G401 (cell line): Measurements from ENCODE around the gene CELF5. TPM values are rescaled to one million over a fixed set of nuclear protein-coding genes. Genes with fewer than 3 reads are reported as not detected.
"Not testable (repeated sequence)": the region's sequence is repeated elsewhere in the genome, so short reads cannot be mapped to it uniquely, and the experiment has no call there.

Experiments used
- DNase-seq: peaks from one replicate; pipeline ENCODE4 v3.0.0-alpha.2; 2015; ENCODE audit warnings: low spot score
- in situ Hi-C: cut with HindIII; loops from 2 replicates; pipeline ENCODE4 v1.10.0; 2016; ENCODE audit warnings: low sequenced_read_pairs, mixed read lengths
- total RNA-seq: library from RNA; depleted of rRNA; stranded (reverse); fragments of >200 nt; shearing (Covaris generic); gene quantifications from 2 replicates; pipeline ENCODE4 v1.2.3, GENCODE V29; 2014

CELF5 gene
- total RNA-seq, 1 experiment from 2014 or later, result 1.5 TPM

DNA sequence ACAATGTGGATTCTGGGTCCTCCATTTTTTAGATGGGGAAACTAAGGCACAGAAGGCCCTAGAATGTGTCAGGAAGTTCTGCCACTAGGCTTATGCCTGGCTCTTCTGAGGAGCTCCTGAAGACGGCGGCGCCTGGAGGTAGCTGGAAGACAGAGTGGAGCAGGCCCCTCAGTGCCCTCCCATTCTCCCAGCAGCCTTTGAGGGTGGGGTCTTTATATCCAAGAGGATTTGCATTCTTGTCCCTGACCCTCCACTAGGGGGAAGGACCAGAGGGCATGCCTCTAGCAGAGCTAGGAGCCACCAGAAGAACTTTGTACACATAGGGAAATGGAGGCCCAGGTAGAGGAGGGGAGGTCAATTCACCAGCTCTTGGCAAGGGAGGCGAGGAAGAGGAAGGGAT is 9.4 kb downstream of the CELF5 start:
- in situ Hi-C loops, result no loop called here
- DNase-seq, result no peak

- no peak for DNase-seq
- in situ Hi-C loops, result no loop called here
Observed at GRCh38 chr19:3234800-3235199, 10.3 kb downstream of the CELF5 start.

GRCh38 chr19:3235604-3236003 is 11.1 kb downstream of the CELF5 start:
- in situ Hi-C loops, DNase-seq: not testable (repeated sequence)

GRCh38 chr19:3236272-3236671 is 11.8 kb downstream of the CELF5 start:
- DNase-seq, result no peak
- in situ Hi-C loops, result no loop called here

- in situ Hi-C loops, result no loop called here
- no peak for DNase-seq
Observed at GRCh38 chr19:3238066-3238561, 13.7 kb downstream of the CELF5 start.

DNA sequence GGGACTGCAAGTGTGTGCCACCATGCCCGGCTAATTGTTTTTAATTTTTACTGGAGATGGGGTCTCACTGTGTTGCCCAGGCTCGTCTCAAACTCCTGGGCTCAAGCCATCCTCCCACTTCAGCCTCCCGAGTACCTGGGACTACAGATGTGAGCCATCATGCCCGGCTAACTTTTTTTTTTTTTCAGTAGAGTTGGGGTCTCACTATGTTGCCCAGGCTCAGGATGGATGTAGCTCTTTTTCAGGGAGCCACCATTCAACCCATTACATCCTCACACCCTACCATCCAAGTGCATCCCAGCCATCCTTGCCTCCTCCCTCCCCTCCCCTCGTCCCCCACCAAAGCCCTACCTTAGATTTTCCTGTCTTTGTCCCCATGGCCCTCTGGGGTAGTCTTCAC is 14.9 kb downstream of the CELF5 start:
- in situ Hi-C loops, result no loop called here
- DNase-seq, result no peak

GRCh38 chr19:3243819-3244700 is 19.6 kb downstream of the CELF5 start:
- in situ Hi-C loops, result no loop called here
- peak; percentile 84 for DNase-seq

DNA sequence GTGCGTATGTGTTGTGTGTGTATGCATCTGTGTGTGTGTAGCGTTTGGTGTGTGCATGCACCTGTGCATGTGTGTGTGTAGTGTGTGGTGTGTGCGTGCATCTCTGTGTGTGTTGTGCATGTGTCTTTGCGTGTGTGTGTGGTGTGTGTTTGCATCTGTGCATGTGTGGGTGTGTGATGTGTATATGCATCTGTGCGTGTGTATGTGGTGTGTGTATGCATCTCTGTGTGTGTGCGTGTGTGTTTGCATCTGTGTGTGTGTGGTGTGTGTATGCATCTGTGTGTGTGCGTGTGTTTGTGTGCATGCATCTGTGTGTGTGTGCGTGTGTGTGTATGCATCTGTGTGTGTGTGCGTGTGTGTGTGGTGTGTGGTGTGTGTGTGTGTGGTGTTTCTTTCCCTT is 20.6 kb downstream of the CELF5 start:
- in situ Hi-C loops, result no loop called here
- DNase-seq, result no peak

- in situ Hi-C loops, result no loop called here
- no peak for DNase-seq
Observed at GRCh38 chr19:3248728-3249326, 24.4 kb downstream of the CELF5 start.

DNA sequence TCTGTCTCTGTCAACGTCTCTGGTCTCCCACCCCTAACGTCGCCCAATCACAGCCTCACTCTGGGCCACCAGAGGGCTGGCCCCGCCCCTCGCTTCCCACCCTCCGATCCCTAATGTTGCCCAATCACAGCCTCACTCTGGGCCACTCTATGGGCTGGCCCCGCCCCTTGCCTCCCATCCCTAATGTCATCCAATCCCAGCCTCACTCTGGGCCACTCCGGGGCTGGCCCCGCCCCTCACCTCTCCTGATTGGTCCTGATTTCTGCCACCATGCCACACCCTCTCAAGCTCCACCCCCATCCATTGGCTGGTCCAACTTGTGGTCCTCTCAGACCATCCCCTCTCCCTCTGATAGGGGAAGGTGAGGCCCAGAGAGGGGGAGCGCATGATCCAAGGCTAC is 24.9 kb downstream of the CELF5 start:
- in situ Hi-C loops, result no loop called here
- DNase-seq, result no peak

DNA sequence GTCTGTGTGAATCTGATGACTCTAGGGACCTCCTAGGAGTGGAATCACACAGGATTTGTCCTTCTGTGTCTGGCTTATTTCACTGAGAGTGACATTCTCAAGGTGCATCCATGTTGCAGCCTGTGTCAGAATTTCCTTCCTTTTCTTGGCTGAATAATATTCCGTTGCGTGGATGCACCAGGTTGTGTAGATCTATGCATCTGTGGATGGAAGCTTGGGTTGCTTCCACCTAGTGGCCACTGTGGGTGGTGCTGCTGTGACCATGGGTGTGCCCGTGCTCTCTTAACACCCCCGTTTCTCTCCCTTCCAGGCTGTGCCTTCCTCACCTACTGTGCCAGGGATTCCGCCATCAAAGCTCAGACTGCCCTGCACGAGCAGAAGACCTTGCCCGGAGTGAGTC is 26.2 kb downstream of the CELF5 start:
- in situ Hi-C loops, result no loop called here
- DNase-seq, result no peak

DNA sequence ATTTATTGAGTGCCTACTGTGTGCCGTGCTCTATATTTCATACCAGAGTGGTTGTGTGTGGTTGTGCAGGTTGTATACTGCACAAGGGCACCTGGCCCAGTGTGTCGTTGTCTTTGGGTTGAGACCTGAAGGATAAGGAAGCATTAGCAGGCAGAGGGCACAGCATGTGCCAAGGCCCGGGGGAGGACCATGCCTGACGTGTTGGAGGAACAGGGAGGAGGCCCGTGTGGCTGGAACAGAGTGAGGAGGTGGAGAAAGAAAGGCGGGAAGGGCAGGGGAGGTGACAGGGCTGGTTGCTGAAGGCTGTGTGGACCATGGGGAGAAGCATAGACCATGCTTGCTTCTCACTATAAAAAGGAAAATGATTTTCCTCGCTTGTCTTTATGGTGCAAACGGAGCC is 26.8 kb downstream of the CELF5 start:
- in situ Hi-C loops, result no loop called here
- DNase-seq, result no peak

DNA sequence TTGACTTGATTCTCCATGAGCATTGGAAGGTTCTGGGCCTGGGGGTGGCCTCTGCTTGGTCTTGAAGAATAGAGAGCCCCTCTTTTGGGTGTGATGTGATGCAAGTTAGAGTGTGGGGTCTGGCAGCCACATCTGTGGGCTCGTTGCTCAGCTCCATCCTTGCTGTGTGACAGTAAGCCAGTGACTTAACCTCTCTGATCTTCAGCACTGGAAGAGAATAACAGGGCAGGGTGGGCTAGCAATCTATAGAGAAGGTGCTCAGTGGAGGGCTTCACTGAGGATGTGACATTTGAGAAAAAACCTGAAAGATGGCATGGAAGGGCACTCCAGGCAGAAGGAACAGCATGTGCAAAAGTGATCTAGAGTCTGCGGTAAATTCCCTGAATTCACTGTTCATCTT is 28.2 kb downstream of the CELF5 start:
- in situ Hi-C loops, result no loop called here

GRCh38 chr19:3253270-3253669 is 28.8 kb downstream of the CELF5 start:
- in situ Hi-C loops, result no loop called here
- no peak for DNase-seq

More for the DNA sequence above, 28.2 kb downstream of the CELF5 start:
- no peak for DNase-seq

DNA sequence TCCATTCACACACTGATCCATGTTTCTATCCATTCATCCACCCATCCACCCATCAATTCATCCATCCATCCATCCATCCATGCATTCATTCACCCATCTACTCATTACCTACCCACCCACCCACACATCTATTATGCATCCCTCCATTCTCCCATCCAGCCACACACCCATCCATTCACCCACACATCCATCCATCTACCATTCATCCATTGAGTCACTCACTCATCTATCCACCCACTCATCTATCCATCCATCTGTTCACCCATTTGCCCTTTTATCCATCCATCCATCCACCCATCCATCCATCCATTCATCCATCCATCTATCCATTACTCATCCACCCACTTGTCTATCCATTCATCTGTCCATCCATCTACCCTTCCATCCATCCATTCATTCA is 30.1 kb downstream of the CELF5 start:
- in situ Hi-C loops, result no loop called here
- DNase-seq, result no peak

GRCh38 chr19:3257071-3257470 is 32.6 kb downstream of the CELF5 start:
- in situ Hi-C loops, result no loop called here
- no peak for DNase-seq

DNA sequence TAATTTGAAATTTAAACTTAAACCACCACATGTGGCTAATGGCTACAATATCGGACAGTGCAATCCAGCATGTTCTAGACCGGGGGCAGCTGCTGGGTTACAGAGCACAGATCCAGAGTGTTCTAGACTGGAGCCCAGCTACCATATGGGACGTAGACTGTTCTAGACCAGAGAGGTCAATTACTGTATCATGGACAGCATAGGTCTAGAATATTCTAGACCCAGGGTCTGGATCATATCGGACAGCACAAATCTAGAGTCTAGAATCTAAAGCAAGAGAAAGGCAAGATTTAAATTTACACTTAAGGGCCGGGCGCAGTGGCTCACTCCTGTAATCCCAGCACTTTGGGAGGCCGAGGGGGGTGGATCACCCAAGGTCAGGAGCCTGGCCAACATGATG is 37.9 kb downstream of the CELF5 start:
- in situ Hi-C loops, result no loop called here
- no peak for DNase-seq

- in situ Hi-C loops, result no loop called here
Observed at GRCh38 chr19:3263866-3264265, 39.4 kb downstream of the CELF5 start.

GRCh38 chr19:3265432-3265831 is 41.0 kb downstream of the CELF5 start:
- DNase-seq, result no peak
- in situ Hi-C loops, result no loop called here

More at GRCh38 chr19:3263866-3264265, 39.4 kb downstream of the CELF5 start:
- DNase-seq, result no peak

- in situ Hi-C loops, result no loop called here
Observed at GRCh38 chr19:3266092-3266693, 41.7 kb downstream of the CELF5 start.

More at GRCh38 chr19:3266092-3266693, 41.7 kb downstream of the CELF5 start:
- no peak for DNase-seq
